H1 (cell line): ENCODE data around the gene RND2. TPM values are rescaled to one million over a fixed set of nuclear protein-coding genes. Genes with fewer than 3 reads are reported as not detected.

Experiments used
- CTCF ChIA-PET: fragments of 300-600 bp; sonication (Branson Sonifier 250); formaldehyde crosslinking; loops from one replicate; lab custom pipeline; 2021; ENCODE audit not compliant: partially characterized antibody; lab: Charles Lee
- POLR2A ChIA-PET: fragments of 300-600 bp; sonication (Branson Sonifier 250); formaldehyde crosslinking; loops from one replicate; lab custom pipeline; 2021; ENCODE audit warnings: inconsistent platforms; ENCODE audit not compliant: partially characterized antibody; lab: Charles Lee
- DNase-seq, 2 experiments: peaks; one replicate each; pipeline versions ENCODE4 v3.0.0 to v3.0.0-alpha.2; 2010 to 2022; ENCODE audit warnings: low spot score in 2 of 2, low read depth in 1 of 2, mixed read lengths in 1 of 2
- FAIRE-seq: peaks from 2 replicates; lab custom pipeline; 2011; peaks lifted over from hg19 to GRCh38; lab: Jason Lieb, UNC
- H2AFZ ChIP-seq: 2 replicates; pipeline ENCODE4 v1.8.1; 2012; ENCODE audit warnings: low read length, inconsistent platforms
- H2AK5ac ChIP-seq: 2 replicates; pipeline ENCODE4 v1.6.1; 2013; ENCODE audit warnings: low read depth, low read length
- H2BK120ac ChIP-seq: replicated peaks from 2 replicates; pipeline ENCODE3; 2013; ENCODE audit warnings: low read depth, low read length, inconsistent platforms
- H2BK12ac ChIP-seq: 2 replicates; pipeline ENCODE4 v1.6.1; 2013; ENCODE audit warnings: low read depth, low read length
- H2BK15ac ChIP-seq: 2 replicates; pipeline ENCODE4 v1.6.1; 2013; ENCODE audit warnings: low read length
- H2BK20ac ChIP-seq: 2 replicates; pipeline ENCODE4 v1.6.1; 2013; ENCODE audit warnings: low read length
- H2BK5ac ChIP-seq: 2 replicates; pipeline ENCODE4 v1.6.1; 2013; ENCODE audit warnings: low read depth, low read length
- H3K14ac ChIP-seq: 2 replicates; pipeline ENCODE4 v1.6.1; 2013; ENCODE audit warnings: inconsistent platforms; ENCODE audit not compliant: insufficient read length
- H3K18ac ChIP-seq: 2 replicates; pipeline ENCODE4 v1.6.1; 2013; ENCODE audit warnings: low read length; ENCODE audit errors: extremely low read depth
- H3K23ac ChIP-seq: 2 replicates; pipeline ENCODE4 v1.6.1; 2013; ENCODE audit warnings: inconsistent platforms; ENCODE audit not compliant: insufficient read length
- H3K23me2 ChIP-seq: 2 replicates; pipeline ENCODE4 v1.6.1; 2013; ENCODE audit warnings: low read depth, low read length
- H3K27ac ChIP-seq: 2 replicates; pipeline ENCODE4 v1.6.1; 2011; ENCODE audit warnings: low read depth, low read length, inconsistent platforms
- H3K27me3 ChIP-seq, 4 experiments: replicated peaks in 1 of 4; 1 replicate in 1 of 4; 2 replicates in 3 of 4; pipeline versions ENCODE4 v1.6.1 to v1.8.1; 2011 to 2013; ENCODE audit warnings: low read length in 3 of 4, mild to moderate bottlenecking in 3 of 4, inconsistent platforms in 2 of 4, mixed read lengths in 2 of 4, moderate library complexity in 1 of 4; ENCODE audit not compliant: control insufficient read depth in 3 of 4, insufficient read depth in 3 of 4; ENCODE audit errors: extremely low read depth in 1 of 4
- H3K36me3 ChIP-seq, 4 experiments: 2 replicates each; pipeline versions ENCODE4 v1.6.1 to v1.8.1; 2011 to 2013; ENCODE audit warnings: mild to moderate bottlenecking in 4 of 4, low read length in 3 of 4, moderate library complexity in 2 of 4, control low read depth in 1 of 4, inconsistent platforms in 1 of 4; ENCODE audit not compliant: insufficient read depth in 4 of 4, control insufficient read depth in 2 of 4
- H3K4ac ChIP-seq: replicated peaks from 2 replicates; pipeline ENCODE3; 2013; ENCODE audit warnings: low read length, low read depth, mixed read lengths, inconsistent platforms; ENCODE audit not compliant: insufficient read length
- H3K4me1 ChIP-seq, 4 experiments: replicated peaks in 1 of 4; 1 replicate in 1 of 4; 2 replicates in 3 of 4; pipeline versions ENCODE4 v1.6.1 to v1.8.1; 2011 to 2013; ENCODE audit warnings: low read length in 3 of 4, inconsistent platforms in 2 of 4, mixed read lengths in 1 of 4; ENCODE audit not compliant: insufficient read depth in 4 of 4, control insufficient read depth in 3 of 4
- H3K4me2 ChIP-seq, 2 experiments: 2 replicates each; pipeline versions ENCODE4 v1.6.1 to v1.8.1; 2011 to 2013; ENCODE audit warnings: low read depth in 2 of 2, low read length in 2 of 2, control low read depth in 1 of 2, inconsistent platforms in 1 of 2, mild to moderate bottlenecking in 1 of 2; ENCODE audit not compliant: insufficient read depth in 1 of 2
- H3K4me3 ChIP-seq, 4 experiments: fragments of 200-600, 300-600 bp in 1 of 4; sonication (generic), shearing (Covaris generic), sonication (Bioruptor Twin) in 1 of 4; 2 replicates each; pipeline versions ENCODE4 v1.5.1 to v1.8.1; 2011 to 2016; ENCODE audit warnings: low read length in 4 of 4, low read depth in 3 of 4, control low read depth in 2 of 4, inconsistent platforms in 2 of 4, mild to moderate bottlenecking in 2 of 4, mixed read lengths in 1 of 4, moderate library complexity in 1 of 4; ENCODE audit not compliant: insufficient read depth in 2 of 4; ENCODE audit errors: extremely low read depth in 1 of 4
- H3K56ac ChIP-seq: replicated peaks from 2 replicates; pipeline ENCODE3; 2013; ENCODE audit warnings: low read depth, mild to moderate bottlenecking, mixed read lengths, low read length, inconsistent platforms; ENCODE audit not compliant: insufficient read length
- H3K79me1 ChIP-seq: 2 replicates; pipeline ENCODE4 v1.6.1; 2013; ENCODE audit warnings: low read depth, low read length, control low read depth
- H3K79me2 ChIP-seq, 2 experiments: 2 replicates each; pipeline versions ENCODE4 v1.6.1 to v1.8.1; 2012 to 2013; ENCODE audit warnings: low read length in 2 of 2, mild to moderate bottlenecking in 2 of 2, inconsistent platforms in 1 of 2; ENCODE audit not compliant: insufficient read depth in 2 of 2, control insufficient read depth in 1 of 2
- H3K9ac ChIP-seq, 4 experiments: replicated peaks in 1 of 4; 1 replicate in 1 of 4; 2 replicates in 3 of 4; pipeline versions ENCODE4 v1.6.1 to v1.8.1; 2011 to 2013; ENCODE audit warnings: low read depth in 3 of 4, low read length in 3 of 4, control low read depth in 2 of 4, mild to moderate bottlenecking in 2 of 4, moderate library complexity in 2 of 4, inconsistent platforms in 1 of 4; ENCODE audit errors: extremely low read depth in 1 of 4
- H3K9me3 ChIP-seq, 2 experiments: 2 replicates each; pipeline versions ENCODE4 v1.6.1 to v1.8.1; 2012 to 2013; ENCODE audit warnings: mild to moderate bottlenecking in 2 of 2, moderate library complexity in 2 of 2, control low read depth in 1 of 2, inconsistent platforms in 1 of 2, low read depth in 1 of 2, low read length in 1 of 2, mixed read lengths in 1 of 2; ENCODE audit not compliant: insufficient read depth in 2 of 2
- H4K20me1 ChIP-seq, 2 experiments: replicated peaks in 1 of 2; 2 replicates each; pipeline versions ENCODE3 to v1.8.1; 2011 to 2013; ENCODE audit warnings: inconsistent platforms in 2 of 2, low read length in 2 of 2, mild to moderate bottlenecking in 1 of 2; ENCODE audit not compliant: insufficient read depth in 2 of 2, control insufficient read depth in 1 of 2
- H4K5ac ChIP-seq: 2 replicates; pipeline ENCODE4 v1.6.1; 2013; ENCODE audit warnings: low read length, low read depth, mixed read lengths, inconsistent platforms; ENCODE audit not compliant: insufficient read length
- H4K8ac ChIP-seq: 2 replicates; pipeline ENCODE4 v1.8.0; 2013; ENCODE audit warnings: mild to moderate bottlenecking, moderate library complexity, low read length, inconsistent platforms; ENCODE audit not compliant: insufficient read depth; ENCODE audit errors: extremely low read depth
- H4K91ac ChIP-seq: replicated peaks from 2 replicates; pipeline ENCODE3; 2013; ENCODE audit warnings: low read length, mixed read lengths, inconsistent platforms; ENCODE audit not compliant: insufficient read length
- BACH1 ChIP-seq: IDR thresholded peaks from 2 replicates; pipeline ENCODE4 v1.6.1; 2012; ENCODE audit warnings: low read length, improper control_type of control experiment
- CBX5 ChIP-seq: fragments of 300-800, 300-1000 bp; sonication (generic); IDR thresholded peaks from 2 replicates; pipeline ENCODE4 v1.7.1; 2016; ENCODE audit warnings: antibody characterized with exemption, low read length, low read depth
- E2F6 ChIP-seq: IDR thresholded peaks from 2 replicates; pipeline ENCODE4 v1.6.1; 2012; ENCODE audit warnings: inconsistent platforms
- EP300 ChIP-seq, 2 experiments: IDR thresholded peaks; 1 replicate in 1 of 2; 2 replicates in 1 of 2; pipeline ENCODE4 v1.6.1; 2011 to 2012; ENCODE audit warnings: low read depth in 2 of 2, low read length in 2 of 2, mild to moderate bottlenecking in 2 of 2, borderline replicate concordance in 1 of 2, inconsistent platforms in 1 of 2, moderate library complexity in 1 of 2
- FOSL1 ChIP-seq: IDR thresholded peaks from 2 replicates; pipeline ENCODE4 v1.6.1; 2011; ENCODE audit warnings: mild to moderate bottlenecking, low read depth, low read length, moderate library complexity; ENCODE audit not compliant: insufficient read depth
- JUND ChIP-seq: IDR thresholded peaks from 2 replicates; pipeline ENCODE4 v1.6.1; 2011; ENCODE audit warnings: mild to moderate bottlenecking, improper control_type of control experiment, low read length
- KDM4A ChIP-seq: IDR thresholded peaks from one replicate; pipeline ENCODE4 v1.7.1; 2012; ENCODE audit warnings: low read depth, mild to moderate bottlenecking, moderate library complexity, low read length, inconsistent platforms; ENCODE audit not compliant: severe bottlenecking
- KDM5A ChIP-seq: fragments of 200-600 bp; IDR thresholded peaks from 2 replicates; pipeline ENCODE4 v1.7.1; 2012; ENCODE audit warnings: mild to moderate bottlenecking, low read length, inconsistent platforms, mixed read lengths
- MAFK ChIP-seq: IDR thresholded peaks from 2 replicates; pipeline ENCODE4 v1.6.1; 2012; ENCODE audit warnings: low read depth, mild to moderate bottlenecking, improper control_type of control experiment, low read length
- TBP ChIP-seq: IDR thresholded peaks from 2 replicates; pipeline ENCODE4 v1.6.1; 2011; ENCODE audit warnings: low read depth, low read length, improper control_type of control experiment
- TEAD4 ChIP-seq: IDR thresholded peaks from 2 replicates; pipeline ENCODE4 v1.6.1; 2012; ENCODE audit warnings: low read depth, low read length, inconsistent platforms, mixed read lengths
- WGBS, 2 experiments: shearing (Covaris generic) in 1 of 2; methylation state at CpG; one replicate each; pipeline versions ENCODE4 v1.1.6 to v1.1.7; 2013 to 2015; ENCODE audit warnings: low lambda C conversion rate in 2 of 2, mixed read lengths in 2 of 2, inconsistent platforms in 1 of 2, low coverage in 1 of 2, missing lambda C conversion rate in 1 of 2; ENCODE audit not compliant: insufficient replicate concordance in 2 of 2, insufficient coverage in 1 of 2, insufficient read length in 1 of 2; ENCODE audit errors: extremely low coverage in 1 of 2, missing lambda C conversion rate in 1 of 2; 5-methylcytosine and 5-hydroxymethylcytosine counted together
- polyA plus RNA-seq, 7 experiments: library from polyadenylated mRNA; depleted of rRNA in 3 of 7; stranded (reverse) in 5 of 7; unstranded in 2 of 7; fragments of >200 nt in 5 of 7; fragments of 200-250 nt in 2 of 7; gene quantifications; 1 replicate in 5 of 7; 2 replicates in 1 of 7; 4 replicates in 1 of 7; pipeline versions ENCODE4 v1.2.1 to v1.2.3, GENCODE V29; 2011 to 2013; ENCODE audit warnings: missing spikeins in 2 of 7, mixed read lengths in 2 of 7
- total RNA-seq: library from RNA; stranded (reverse); fragmentation: NEBNext Ultra II Directional; extraction: Animal tissue kit (Norgen Biotek cat#: 25700); gene quantifications from 2 replicates; pipeline ENCODE4 v1.2.1, GENCODE V29; 2021

Gene RND2
- total and polyA plus RNA-seq, 2 of the 8 experiments (the other 6 are each of a cell fraction or from before 2014, with no cell fraction given), result 51.3 to 61.4 TPM

- H4K91ac ChIP-seq, result no peak overlapping the region
- H2BK120ac ChIP-seq, result no peak overlapping the region
- no peak overlapping the region for H3K18ac ChIP-seq
- CTCF ChIA-PET, result interaction anchor here (0.5 to 1.3 kb wide), 5 partner anchors 9 to 258 kb away, joined by 3 read pairs; no protein-coding TSS in a partner anchor
- WGBS, 2 experiments, result 88% methylated on average over 8 of the region's 8 CpGs; no CpG with 5 or more reads in 1 of the 2 experiments
- H2AFZ ChIP-seq, result no peak overlapping the region
- no peak overlapping the region for H3K4ac ChIP-seq
- POLR2A ChIA-PET, result interaction anchor here (0.7 to 7.5 kb wide), 10 partner anchors 10 to 300 kb away, joined by 3 to 104 read pairs (median 4); partner anchors contain the start of genes IFI35, RPL27 and TMEM106A
- H4K5ac ChIP-seq, result no peak overlapping the region
- H4K20me1 ChIP-seq, result peaks cover 12% of the 10 kb centered on the region in 2 experiments
- no peak for FAIRE-seq
- no peak overlapping the region for H3K9ac ChIP-seq
- no peak for DNase-seq
- no peak overlapping the region for H2BK5ac ChIP-seq
- no peak overlapping the region for H2AK5ac ChIP-seq
- H3K9me3 ChIP-seq, result no peaks in the 10 kb centered on the region
- H3K27ac ChIP-seq, result peak overlapping the region; percentile 21; the same call in 1 of the 2 replicates
- H2BK15ac ChIP-seq, result no peak overlapping the region
- H4K8ac ChIP-seq, result peak overlapping the region; percentile 62; the same call in 1 of the 2 replicates
- peaks cover 16% of the 10 kb centered on the region for H3K79me1 ChIP-seq
- peaks cover 0 to 22% of the 10 kb centered on the region in 2 experiments; a peak in 3 of 4 replicates for H3K79me2 ChIP-seq
- H3K56ac ChIP-seq, result no peak overlapping the region
- H3K4me2 ChIP-seq, result no peak overlapping the region
- H2BK12ac ChIP-seq, result no peak overlapping the region
- H3K23ac ChIP-seq, result no peak overlapping the region
- H2BK20ac ChIP-seq, result no peak overlapping the region
- no peak overlapping the region for H3K14ac ChIP-seq
- no peaks in the 10 kb centered on the region for H3K27me3 ChIP-seq
- H3K4me1 ChIP-seq, result peaks cover 4 to 14% (median 6%) of the 10 kb centered on the region in 4 experiments
- no peak overlapping the region for H3K4me3 ChIP-seq
- peaks cover 6 to 36% (median 12%) of the 10 kb centered on the region in 4 experiments; a peak in 7 of 8 replicates for H3K36me3 ChIP-seq
- H3K23me2 ChIP-seq, result no peaks in the 10 kb centered on the region; the same call in 1 of the 2 replicates
- TF ChIP-seq TBP (no peak), EP300 (IDR thresholded peaks at IDR 0.05; ENCODE audit: borderline replicate concordance in 1 of 2, low read depth in 2 of 2, low read length in 2 of 2) (no peak), E2F6 (no peak), JUND (no peak), FOSL1 (no peak), TEAD4 (no peak), BACH1 (no peak), CBX5 (no peak), KDM4A (no peak), MAFK (no peak), KDM5A (no peak)
These were observed 10.1 kb upstream of the RND2 start for GRCh38 chr17:43014649-43015542.
